Brain pericyte (primary cell): Measurements from ENCODE around the gene WNT8A.

Experiments
- DNase-seq: peaks from one replicate; pipeline ENCODE4 v3.0.0-alpha.2; 2012; ENCODE audit warnings: low read depth, low spot score

Gene WNT8A

GRCh38 chr5:138140268-138140667 lies 56.4 kb downstream of the WNT8A start:
- DNase-seq: no peak
